SK-N-MC (cell line): ENCODE results near the gene PML.

Experiments
- EZH2 ChIP-seq: fragments of 200-600 bp; sonication (generic); IDR thresholded peaks from one replicate; pipeline ENCODE4 v1.6.1; 2017; ENCODE audit warnings: antibody characterized with exemption
- FOXP2 ChIP-seq: optimal IDR thresholded peaks from 2 replicates; pipeline ENCODE3; 2011; ENCODE audit warnings: mild to moderate bottlenecking, moderate library complexity; ENCODE audit not compliant: insufficient read depth; ENCODE audit errors: extremely low read length, control extremely low read depth
- POLR2AphosphoS5 ChIP-seq: IDR thresholded peaks from 2 replicates; pipeline ENCODE4 v1.6.1; 2012; ENCODE audit warnings: mild to moderate bottlenecking, low read depth, low read length, borderline replicate concordance

DNA sequence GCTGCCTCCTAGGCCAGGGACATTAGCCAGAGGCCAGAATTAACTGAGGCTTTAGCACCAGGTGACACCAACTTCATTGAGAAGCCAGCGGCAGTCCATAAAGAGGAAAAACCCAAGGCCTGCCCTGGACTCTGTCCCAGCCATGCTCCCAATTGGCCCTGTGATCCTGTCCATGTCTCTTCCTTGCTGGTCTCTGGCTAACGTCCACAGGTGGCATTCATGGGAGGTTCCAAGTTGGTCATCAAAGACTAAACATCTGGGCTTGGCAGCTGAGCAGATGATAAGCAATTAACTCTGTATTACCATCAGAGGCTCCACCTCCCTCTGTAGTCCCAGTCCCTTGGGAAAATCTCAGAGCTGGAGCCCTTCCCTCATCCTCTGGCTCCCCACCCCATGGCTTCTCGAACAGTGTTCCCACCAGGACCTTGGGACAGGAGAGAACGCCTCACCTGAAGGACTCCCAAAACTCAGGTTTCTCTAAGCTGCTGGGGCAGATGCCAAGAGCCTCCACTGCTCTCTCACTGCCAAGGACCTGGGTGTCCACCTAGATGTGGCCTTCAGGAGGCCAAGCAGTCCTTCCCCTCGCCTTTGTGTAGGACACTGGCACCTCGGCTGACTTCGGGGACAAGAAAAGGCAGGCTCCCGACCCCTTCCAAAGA lies 47.4 kb downstream of the PML start:
- TF ChIP-seq EZH2: no peak
- no peak for TF ChIP-seq POLR2AphosphoS5
- no peak for TF ChIP-seq FOXP2
